Measurements from ENCODE around the gene EFCAB14. TPM values are rescaled to one million over a fixed set of nuclear protein-coding genes. Genes with fewer than 3 reads are reported as not detected.

Gene EFCAB14
- total and polyA plus RNA-seq, 2 experiments from 2014 or later = 38.5 to 79.3 TPM

DNA sequence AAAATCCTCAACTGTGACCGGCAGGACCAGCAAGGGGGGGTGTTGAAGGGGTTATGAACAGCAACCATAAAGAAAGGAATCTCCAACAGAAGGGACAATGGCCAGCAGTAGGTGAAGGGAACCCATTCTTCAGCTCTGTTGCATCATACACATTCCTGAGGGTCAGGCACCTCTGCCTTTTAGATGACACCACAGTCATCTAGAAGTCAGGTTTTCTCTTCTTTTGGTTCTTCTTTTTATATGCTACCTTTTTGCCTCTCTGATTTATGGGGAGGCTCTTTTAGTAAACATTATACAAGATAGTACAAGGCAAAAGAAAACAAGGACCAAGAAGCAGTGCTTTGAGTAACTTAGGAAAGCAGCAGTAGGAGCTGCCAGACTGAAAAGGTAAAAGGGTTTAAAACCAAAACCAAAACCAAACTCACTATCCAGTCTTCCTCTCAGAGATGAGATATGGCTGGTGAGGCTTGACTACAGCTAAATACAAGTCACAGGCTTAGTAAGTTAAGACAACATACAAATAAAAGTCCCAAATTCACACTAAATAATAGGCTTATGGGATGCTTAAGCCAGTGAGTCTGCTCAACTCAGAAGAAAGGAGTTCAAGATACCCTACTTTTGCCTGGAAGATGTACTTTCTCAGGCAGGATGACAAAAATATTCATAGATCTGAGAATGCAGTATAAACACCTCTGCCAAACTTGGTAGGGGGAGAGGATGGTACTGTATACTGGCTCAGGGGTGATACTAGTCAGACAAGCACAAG, 43.2 kb downstream of the EFCAB14 start:
- H3K36me3 ChIP-seq (replicated peaks; ENCODE audit: insufficient read depth, low read depth) = peaks cover 4% of the 10 kb centered on the region
- no peaks in the 10 kb centered on the region for H4K20me1 ChIP-seq (ENCODE audit: insufficient read depth, poor library complexity, severe bottlenecking)
- WGBS (ENCODE audit: low lambda C conversion rate, missing lambda C conversion rate) = 86% methylated on average over 1 of the region's 1 CpG
- H3K4me1 ChIP-seq (ENCODE audit: insufficient read depth) = no peaks in the 10 kb centered on the region
- H3K9me3 ChIP-seq (ENCODE audit: low read depth) = no peaks in the 10 kb centered on the region
- H3K79me2 ChIP-seq = no peaks in the 10 kb centered on the region
- H3K4me3 ChIP-seq = no peak overlapping the region
- TF ChIP-seq, protein P1, sequence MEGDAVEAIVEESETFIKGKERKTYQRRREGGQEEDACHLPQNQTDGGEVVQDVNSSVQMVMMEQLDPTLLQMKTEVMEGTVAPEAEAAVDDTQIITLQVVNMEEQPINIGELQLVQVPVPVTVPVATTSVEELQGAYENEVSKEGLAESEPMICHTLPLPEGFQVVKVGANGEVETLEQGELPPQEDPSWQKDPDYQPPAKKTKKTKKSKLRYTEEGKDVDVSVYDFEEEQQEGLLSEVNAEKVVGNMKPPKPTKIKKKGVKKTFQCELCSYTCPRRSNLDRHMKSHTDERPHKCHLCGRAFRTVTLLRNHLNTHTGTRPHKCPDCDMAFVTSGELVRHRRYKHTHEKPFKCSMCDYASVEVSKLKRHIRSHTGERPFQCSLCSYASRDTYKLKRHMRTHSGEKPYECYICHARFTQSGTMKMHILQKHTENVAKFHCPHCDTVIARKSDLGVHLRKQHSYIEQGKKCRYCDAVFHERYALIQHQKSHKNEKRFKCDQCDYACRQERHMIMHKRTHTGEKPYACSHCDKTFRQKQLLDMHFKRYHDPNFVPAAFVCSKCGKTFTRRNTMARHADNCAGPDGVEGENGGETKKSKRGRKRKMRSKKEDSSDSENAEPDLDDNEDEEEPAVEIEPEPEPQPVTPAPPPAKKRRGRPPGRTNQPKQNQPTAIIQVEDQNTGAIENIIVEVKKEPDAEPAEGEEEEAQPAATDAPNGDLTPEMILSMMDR (IDR thresholded peaks at IDR 0.05; ENCODE audit: poor library complexity) = no peak
- TF ChIP-seq EZH2phosphoT487 (IDR thresholded peaks at IDR 0.05; ENCODE audit: low read depth, severe bottlenecking, unreplicated experiment) (no peak), EZH2 (IDR thresholded peaks at IDR 0.05; ENCODE audit: borderline replicate concordance) (no peak)
- H3K27me3 ChIP-seq = no peaks in the 10 kb centered on the region
- no peak for DNase-seq (ENCODE audit: low spot score)
- H3K9me2 ChIP-seq (replicated peaks; ENCODE audit: insufficient read depth) = no peaks in the 10 kb centered on the region
- no peak overlapping the region for H3K27ac ChIP-seq
- H3K4me2 ChIP-seq = no peak overlapping the region
- no peak overlapping the region for H2AFZ ChIP-seq

DNA sequence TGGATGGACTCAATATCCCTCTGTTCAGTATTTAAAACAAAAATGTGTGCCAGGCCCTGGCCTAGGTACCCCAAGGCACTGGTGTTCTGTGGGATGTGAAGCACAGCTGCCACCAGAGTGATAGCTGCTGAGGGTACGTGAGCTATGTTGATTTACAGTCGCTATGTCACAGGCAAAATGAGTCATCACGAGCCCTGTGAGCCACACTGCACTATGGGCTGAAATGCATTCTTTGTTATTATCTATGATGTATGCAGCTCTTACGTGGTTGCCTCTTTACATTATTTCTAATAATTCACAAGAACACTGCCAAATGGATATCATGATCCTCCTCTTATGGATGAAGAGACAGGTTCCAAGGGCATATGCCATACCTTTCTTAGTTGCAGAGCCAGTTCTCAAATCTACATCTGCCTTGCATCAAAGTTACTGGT, 45.1 kb downstream of the EFCAB14 start:
- no peak overlapping the region for H3K4me2 ChIP-seq
- H3K27ac ChIP-seq = no peak overlapping the region
- H2AFZ ChIP-seq = no peak overlapping the region
- H3K9me2 ChIP-seq (replicated peaks; ENCODE audit: insufficient read depth) = no peaks in the 10 kb centered on the region
- no peak for TF ChIP-seq EZH2 (IDR thresholded peaks at IDR 0.05; ENCODE audit: borderline replicate concordance)
- TF ChIP-seq EZH2phosphoT487 (IDR thresholded peaks at IDR 0.05; ENCODE audit: low read depth, severe bottlenecking, unreplicated experiment) = no peak
- TF ChIP-seq, protein P1 (IDR thresholded peaks at IDR 0.05; ENCODE audit: poor library complexity) = no peak
- peak; percentile 39 for DNase-seq (ENCODE audit: low spot score)
- 72% methylated on average over 4 of the region's 4 CpGs for WGBS (ENCODE audit: low lambda C conversion rate, missing lambda C conversion rate)
- no peaks in the 10 kb centered on the region for H3K36me3 ChIP-seq (replicated peaks; ENCODE audit: insufficient read depth, low read depth)
- H4K20me1 ChIP-seq (ENCODE audit: insufficient read depth, poor library complexity, severe bottlenecking) = no peaks in the 10 kb centered on the region
- H3K79me2 ChIP-seq = no peaks in the 10 kb centered on the region
- H3K4me3 ChIP-seq = no peak overlapping the region
- no peaks in the 10 kb centered on the region for H3K4me1 ChIP-seq (ENCODE audit: insufficient read depth)
- no peaks in the 10 kb centered on the region for H3K9me3 ChIP-seq (ENCODE audit: low read depth)
- H3K27me3 ChIP-seq = no peaks in the 10 kb centered on the region

DNA sequence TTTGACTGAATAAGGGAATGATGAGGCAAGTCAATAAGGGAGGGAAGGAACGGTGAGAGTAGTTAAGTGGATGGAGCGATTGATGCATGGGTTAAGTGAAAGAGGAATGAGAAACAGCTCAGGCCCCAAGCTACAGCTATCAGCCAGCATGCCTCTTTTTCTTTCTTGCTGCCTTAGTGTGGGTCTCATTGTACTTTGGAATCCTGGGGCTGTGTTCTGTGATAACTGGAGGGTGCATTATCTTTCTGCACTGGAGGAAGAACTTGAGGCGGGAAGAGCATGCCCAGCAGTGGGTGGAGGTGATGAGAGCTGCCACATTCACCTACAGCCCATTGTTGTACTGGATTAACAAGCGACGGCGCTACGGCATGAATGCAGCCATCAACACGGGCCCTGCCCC, 46.2 kb downstream of the EFCAB14 start:
- WGBS (ENCODE audit: low lambda C conversion rate, missing lambda C conversion rate) = 62% methylated on average over 8 of the region's 8 CpGs
- no peak overlapping the region for H3K4me3 ChIP-seq

More for the DNA sequence above, 46.2 kb downstream of the EFCAB14 start:
- no peaks in the 10 kb centered on the region for H4K20me1 ChIP-seq (ENCODE audit: insufficient read depth, poor library complexity, severe bottlenecking)
- no peak overlapping the region for H3K4me2 ChIP-seq
- DNase-seq (ENCODE audit: low spot score) = no peak
- no peaks in the 10 kb centered on the region for H3K9me3 ChIP-seq (ENCODE audit: low read depth)
- peaks cover under 1% of the 10 kb centered on the region for H3K79me2 ChIP-seq
- no peaks in the 10 kb centered on the region for H3K36me3 ChIP-seq (replicated peaks; ENCODE audit: insufficient read depth, low read depth)
- H3K4me1 ChIP-seq (ENCODE audit: insufficient read depth) = no peaks in the 10 kb centered on the region
- no peak overlapping the region for H3K27ac ChIP-seq
- no peak overlapping the region for H2AFZ ChIP-seq
- no peaks in the 10 kb centered on the region for H3K9me2 ChIP-seq (replicated peaks; ENCODE audit: insufficient read depth)
- TF ChIP-seq, protein P1 (IDR thresholded peaks at IDR 0.05; ENCODE audit: poor library complexity) = no peak
- TF ChIP-seq EZH2 (IDR thresholded peaks at IDR 0.05; ENCODE audit: borderline replicate concordance) = no peak
- TF ChIP-seq EZH2phosphoT487 (IDR thresholded peaks at IDR 0.05; ENCODE audit: low read depth, severe bottlenecking, unreplicated experiment) = no peak
- no peaks in the 10 kb centered on the region for H3K27me3 ChIP-seq
